Loucy (cell line): ENCODE measurements around the gene CDC42BPB.

ENCODE experiments used
- EZH2phosphoT487 ChIP-seq: fragments of 200-600 bp; IDR thresholded peaks from 2 replicates; pipeline ENCODE4 v1.6.1; 2018; ENCODE audit warnings: antibody characterized with exemption, mild to moderate bottlenecking, moderate library complexity, borderline replicate concordance
- TF ChIP-seq, protein P1 (sequence below): fragments of 200-600 bp; sonication (generic); conservative IDR thresholded peaks from 2 replicates; pipeline ENCODE4 v1.5.1; 2014; ENCODE audit warnings: mild to moderate bottlenecking, antibody characterized with exemption, low read length

GRCh38 chr14:102926104-102926503 is 131.2 kb downstream of the CDC42BPB start:
- TF ChIP-seq, protein P1, sequence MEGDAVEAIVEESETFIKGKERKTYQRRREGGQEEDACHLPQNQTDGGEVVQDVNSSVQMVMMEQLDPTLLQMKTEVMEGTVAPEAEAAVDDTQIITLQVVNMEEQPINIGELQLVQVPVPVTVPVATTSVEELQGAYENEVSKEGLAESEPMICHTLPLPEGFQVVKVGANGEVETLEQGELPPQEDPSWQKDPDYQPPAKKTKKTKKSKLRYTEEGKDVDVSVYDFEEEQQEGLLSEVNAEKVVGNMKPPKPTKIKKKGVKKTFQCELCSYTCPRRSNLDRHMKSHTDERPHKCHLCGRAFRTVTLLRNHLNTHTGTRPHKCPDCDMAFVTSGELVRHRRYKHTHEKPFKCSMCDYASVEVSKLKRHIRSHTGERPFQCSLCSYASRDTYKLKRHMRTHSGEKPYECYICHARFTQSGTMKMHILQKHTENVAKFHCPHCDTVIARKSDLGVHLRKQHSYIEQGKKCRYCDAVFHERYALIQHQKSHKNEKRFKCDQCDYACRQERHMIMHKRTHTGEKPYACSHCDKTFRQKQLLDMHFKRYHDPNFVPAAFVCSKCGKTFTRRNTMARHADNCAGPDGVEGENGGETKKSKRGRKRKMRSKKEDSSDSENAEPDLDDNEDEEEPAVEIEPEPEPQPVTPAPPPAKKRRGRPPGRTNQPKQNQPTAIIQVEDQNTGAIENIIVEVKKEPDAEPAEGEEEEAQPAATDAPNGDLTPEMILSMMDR: no peak
- no peak for TF ChIP-seq EZH2phosphoT487
